ENCODE results near the gene FNDC1. TPM values are rescaled to one million over a fixed set of nuclear protein-coding genes. Genes with fewer than 3 reads are reported as not detected.

Gene FNDC1
- total and polyA plus RNA-seq, 9 donors, result 73.6 to 344 (median 187) TPM

DNA sequence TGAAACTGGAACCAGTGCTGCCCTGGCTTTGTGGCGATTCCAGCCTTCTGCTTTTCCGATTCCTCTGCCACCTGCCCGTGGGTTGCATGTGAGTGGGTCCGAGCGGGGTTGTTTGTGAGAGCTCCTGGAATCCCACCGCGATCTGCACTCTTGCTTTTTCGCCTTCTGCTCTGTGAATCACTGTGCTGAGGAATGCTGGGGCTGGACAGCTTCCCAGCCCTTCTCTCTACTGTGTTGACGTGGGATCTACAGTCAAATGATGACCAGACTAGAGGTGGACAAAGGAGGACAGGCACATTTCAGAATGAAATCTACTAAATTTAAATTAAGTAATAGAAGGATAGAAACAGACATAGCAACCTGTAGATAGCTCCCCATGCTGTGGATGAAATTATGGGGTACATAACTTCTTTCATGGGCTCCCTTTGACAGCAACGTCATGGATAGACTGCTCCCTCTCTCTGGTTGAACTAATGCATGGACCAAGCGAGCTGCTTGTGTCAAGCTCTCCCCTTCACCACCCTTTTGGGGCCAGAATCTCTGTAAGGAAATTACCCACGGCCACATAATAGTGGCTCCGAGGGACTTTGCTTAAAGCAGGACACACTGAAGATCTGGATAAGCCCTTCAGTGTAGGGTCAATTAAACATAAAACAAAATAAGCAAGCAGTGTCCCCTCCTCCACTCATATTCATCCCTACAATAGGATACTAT lies 2.0 kb downstream of the FNDC1 start:
- peak overlapping the region; percentile 68 for H3K4me3 ChIP-seq (ENCODE audit: low read length)
- no peaks in the 10 kb centered on the region for H3K36me3 ChIP-seq (ENCODE audit: control insufficient read depth, insufficient read depth, low read length)
- peaks cover 55% of the 10 kb centered on the region for H3K27me3 ChIP-seq (ENCODE audit: control insufficient read depth, insufficient read depth, low read length)
- DNase-seq, result peak; percentile 94
- peak overlapping the region; percentile 87 for H3K27ac ChIP-seq (ENCODE audit: low read length)
- H3K4me1 ChIP-seq (ENCODE audit: control insufficient read depth, insufficient read depth, low read length), result peaks cover 19% of the 10 kb centered on the region
- WGBS (ENCODE audit: insufficient coverage), result 3% methylated on average over 7 of the region's 13 CpGs
- no peaks in the 10 kb centered on the region for H3K9me3 ChIP-seq (replicated peaks; ENCODE audit: control insufficient read depth, low read depth, low read length)

DNA sequence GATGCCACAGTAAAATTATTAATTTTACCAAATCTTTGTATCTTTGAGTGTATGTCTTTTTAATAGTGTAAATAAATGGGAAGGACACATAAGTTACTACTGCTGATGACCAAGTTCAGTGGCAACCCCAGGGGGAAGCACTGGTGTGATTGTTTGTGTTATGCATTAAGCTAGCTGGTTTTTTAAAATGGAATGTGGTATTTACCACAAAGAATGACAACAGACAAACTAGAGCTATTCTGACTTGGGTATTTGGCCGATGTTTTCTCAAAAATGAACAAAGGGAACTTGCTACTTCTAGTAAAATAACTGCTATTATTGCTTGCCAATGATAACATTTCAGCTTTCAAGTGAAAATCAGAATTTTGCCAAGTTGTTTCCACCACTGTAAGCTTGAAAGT lies 2.9 kb downstream of the FNDC1 start:
- DNase-seq, result peak; percentile 37
- no CpG with 5 or more reads among the region's 1 CpG for WGBS (ENCODE audit: insufficient coverage)
- H3K9me3 ChIP-seq (replicated peaks; ENCODE audit: control insufficient read depth, low read depth, low read length), result no peaks in the 10 kb centered on the region
- no peaks in the 10 kb centered on the region for H3K36me3 ChIP-seq (ENCODE audit: control insufficient read depth, insufficient read depth, low read length)
- peaks cover 19% of the 10 kb centered on the region for H3K4me1 ChIP-seq (ENCODE audit: control insufficient read depth, insufficient read depth, low read length)
- no peak overlapping the region for H3K27ac ChIP-seq (ENCODE audit: low read length)
- H3K27me3 ChIP-seq (ENCODE audit: control insufficient read depth, insufficient read depth, low read length), result peaks cover 54% of the 10 kb centered on the region
- H3K4me3 ChIP-seq (ENCODE audit: low read length), result no peak overlapping the region

DNA sequence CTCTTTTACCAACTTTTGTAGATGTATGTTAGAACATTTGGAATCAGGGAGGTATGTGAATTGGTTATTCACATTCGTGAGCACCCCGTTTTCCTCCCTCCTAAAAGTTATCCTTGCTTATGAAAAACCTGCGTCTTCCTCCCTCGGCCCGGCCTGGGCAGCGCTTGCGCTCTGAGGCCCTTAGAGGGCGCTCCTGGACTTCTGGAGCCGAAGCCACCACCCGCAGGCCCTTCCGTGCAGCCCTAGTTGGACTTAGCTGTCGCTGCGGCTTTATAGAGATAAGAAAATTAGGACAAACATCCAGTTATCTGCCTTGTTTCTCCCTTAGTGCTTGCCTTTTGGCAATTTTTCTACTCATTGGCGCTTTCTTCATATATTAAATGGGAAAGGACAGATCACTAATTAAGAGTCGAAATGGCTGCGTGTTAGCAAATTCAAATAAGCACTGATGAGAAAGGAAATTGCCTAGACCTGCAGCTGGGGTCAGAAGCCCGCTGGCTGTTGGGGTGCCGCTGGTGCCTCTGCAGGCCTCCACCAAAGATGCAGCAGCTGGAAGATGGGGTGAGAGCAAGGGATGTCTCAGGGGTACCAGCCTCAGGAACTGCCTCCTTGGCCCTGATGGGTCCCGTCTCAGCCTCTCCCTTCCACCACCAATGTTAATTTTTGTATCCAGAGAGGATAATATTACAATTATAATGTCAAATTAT lies 5.2 kb downstream of the FNDC1 start:
- Histone ChIP-seq H3K36me3 (ENCODE audit: control insufficient read depth, insufficient read depth, low read length) (no peaks in the 10 kb centered on the region), H3K27ac (ENCODE audit: low read length) (no peak overlapping the region), H3K4me1 (ENCODE audit: control insufficient read depth, insufficient read depth, low read length) (peaks cover 15% of the 10 kb centered on the region), H3K4me3 (ENCODE audit: low read length) (no peak overlapping the region), H3K27me3 (ENCODE audit: control insufficient read depth, insufficient read depth, low read length) (peaks cover 37% of the 10 kb centered on the region), H3K9me3 (replicated peaks; ENCODE audit: control insufficient read depth, low read depth, low read length) (no peaks in the 10 kb centered on the region)
- peak; percentile 88 for DNase-seq
- 8% methylated on average over 13 of the region's 19 CpGs for WGBS (ENCODE audit: insufficient coverage)

DNA sequence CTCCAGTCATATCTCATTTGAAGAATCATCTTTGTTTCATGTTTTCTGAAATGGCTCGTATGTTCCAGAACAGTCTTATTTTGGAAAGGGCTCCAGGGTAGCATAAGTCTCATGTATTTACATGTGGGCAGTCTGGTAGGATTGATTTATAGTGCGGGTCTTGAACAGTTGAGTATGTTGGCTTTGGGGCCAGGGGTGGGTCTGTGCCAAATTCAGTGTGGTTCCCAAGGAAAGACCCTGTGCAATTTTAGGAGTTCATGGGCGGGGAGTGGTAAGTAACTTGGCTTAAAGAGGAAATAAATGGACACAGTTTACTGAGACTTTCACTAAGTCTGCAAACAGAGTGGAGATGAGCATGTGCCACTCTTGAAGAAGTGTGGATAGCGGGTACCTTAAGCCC lies 7.7 kb downstream of the FNDC1 start:
- DNase-seq, result no peak
- Histone ChIP-seq H3K36me3 (ENCODE audit: control insufficient read depth, insufficient read depth, low read length) (no peaks in the 10 kb centered on the region), H3K4me1 (ENCODE audit: control insufficient read depth, insufficient read depth, low read length) (peaks cover 4% of the 10 kb centered on the region), H3K4me3 (ENCODE audit: low read length) (no peak overlapping the region), H3K27ac (ENCODE audit: low read length) (no peak overlapping the region), H3K27me3 (ENCODE audit: control insufficient read depth, insufficient read depth, low read length) (peaks cover 18% of the 10 kb centered on the region), H3K9me3 (replicated peaks; ENCODE audit: control insufficient read depth, low read depth, low read length) (no peaks in the 10 kb centered on the region)
- WGBS (ENCODE audit: insufficient coverage), result 78% methylated on average over 3 of the region's 4 CpGs

DNA sequence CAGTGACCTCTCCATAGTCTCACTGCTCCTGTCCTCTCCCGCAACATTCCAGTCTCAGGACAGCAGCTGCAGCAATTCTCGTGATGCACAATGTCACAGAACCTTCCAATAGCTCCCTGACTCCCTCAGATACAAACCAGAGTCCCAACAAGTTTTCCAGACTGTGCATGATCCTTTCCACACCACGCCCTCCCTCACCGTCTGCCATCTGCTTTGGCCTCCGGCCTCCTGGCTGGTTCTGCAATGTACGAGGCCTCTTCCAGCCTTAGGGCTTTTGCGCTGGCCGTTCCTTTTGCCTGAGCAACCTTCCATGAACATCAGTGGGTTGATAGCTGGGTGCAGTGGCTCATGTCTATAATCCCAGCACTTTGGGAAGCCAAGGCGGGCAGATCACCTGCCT lies 9.6 kb downstream of the FNDC1 start:
- H3K36me3 ChIP-seq (ENCODE audit: control insufficient read depth, insufficient read depth, low read length), result no peaks in the 10 kb centered on the region
- no peaks in the 10 kb centered on the region for H3K9me3 ChIP-seq (replicated peaks; ENCODE audit: control insufficient read depth, low read depth, low read length)
- peaks cover 4% of the 10 kb centered on the region for H3K4me1 ChIP-seq (ENCODE audit: control insufficient read depth, insufficient read depth, low read length)
- peak; percentile 43 for DNase-seq
- WGBS (ENCODE audit: insufficient coverage), result 67% methylated on average over 9 of the region's 9 CpGs
- H3K27ac ChIP-seq (ENCODE audit: low read length), result no peak overlapping the region
- H3K4me3 ChIP-seq (ENCODE audit: low read length), result no peak overlapping the region
- H3K27me3 ChIP-seq (ENCODE audit: control insufficient read depth, insufficient read depth, low read length), result peaks cover 10% of the 10 kb centered on the region

DNA sequence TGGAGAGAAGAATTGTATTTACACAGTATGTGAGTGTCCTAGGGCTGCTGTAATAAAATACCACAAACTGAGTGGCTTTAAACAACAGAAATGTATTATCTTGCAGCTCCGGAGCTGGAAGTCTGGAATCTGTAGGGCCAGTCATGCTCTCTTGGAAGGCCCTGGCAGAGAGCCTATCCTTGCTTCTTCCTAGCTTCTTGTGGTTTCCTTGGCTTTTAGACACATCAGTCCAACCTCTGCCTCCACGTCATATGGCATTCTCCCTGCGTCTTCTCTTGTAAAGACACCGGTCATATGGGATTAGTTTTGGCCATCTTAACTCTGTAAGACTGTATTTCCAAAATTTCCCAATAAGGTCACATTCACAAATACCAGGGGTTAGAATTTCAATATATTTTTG lies 10.8 kb downstream of the FNDC1 start:
- H3K9me3 ChIP-seq (replicated peaks; ENCODE audit: control insufficient read depth, low read depth, low read length), result no peaks in the 10 kb centered on the region
- H3K27ac ChIP-seq (ENCODE audit: low read length), result no peak overlapping the region
- no peak overlapping the region for H3K4me3 ChIP-seq (ENCODE audit: low read length)
- peaks cover 2% of the 10 kb centered on the region for H3K27me3 ChIP-seq (ENCODE audit: control insufficient read depth, insufficient read depth, low read length)
- 54% methylated on average over 1 of the region's 4 CpGs for WGBS (ENCODE audit: insufficient coverage)
- H3K36me3 ChIP-seq (ENCODE audit: control insufficient read depth, insufficient read depth, low read length), result no peaks in the 10 kb centered on the region
- DNase-seq, result no peak
- peaks cover 2% of the 10 kb centered on the region for H3K4me1 ChIP-seq (ENCODE audit: control insufficient read depth, insufficient read depth, low read length)

DNA sequence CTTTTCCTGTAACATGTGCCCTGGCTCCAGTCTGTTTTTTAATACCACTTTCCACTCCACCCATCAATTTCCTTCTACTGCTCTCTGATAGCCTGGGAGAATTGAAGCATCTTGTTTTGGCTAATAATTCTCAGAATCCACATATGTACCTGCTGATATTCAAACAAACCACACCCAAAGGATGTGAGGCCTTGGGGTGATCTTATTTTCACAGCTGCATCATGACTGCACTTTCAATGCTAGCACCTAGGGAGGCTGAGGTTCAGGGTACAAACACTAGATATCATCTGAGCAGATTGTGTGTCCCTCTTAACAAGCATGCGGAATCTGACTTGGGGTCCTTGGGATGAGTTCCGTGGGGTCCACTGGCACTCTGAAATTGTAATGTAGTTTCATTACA lies 12.7 kb downstream of the FNDC1 start:
- Histone ChIP-seq H3K4me1 (ENCODE audit: control insufficient read depth, insufficient read depth, low read length) (peaks cover 2% of the 10 kb centered on the region), H3K9me3 (replicated peaks; ENCODE audit: control insufficient read depth, low read depth, low read length) (peaks cover 4% of the 10 kb centered on the region), H3K27me3 (ENCODE audit: control insufficient read depth, insufficient read depth, low read length) (peaks cover 2% of the 10 kb centered on the region), H3K27ac (ENCODE audit: low read length) (no peak overlapping the region), H3K36me3 (ENCODE audit: control insufficient read depth, insufficient read depth, low read length) (no peaks in the 10 kb centered on the region), H3K4me3 (ENCODE audit: low read length) (no peak overlapping the region)
- no peak for DNase-seq
- 84% methylated on average over 2 of the region's 2 CpGs for WGBS (ENCODE audit: insufficient coverage)

DNA sequence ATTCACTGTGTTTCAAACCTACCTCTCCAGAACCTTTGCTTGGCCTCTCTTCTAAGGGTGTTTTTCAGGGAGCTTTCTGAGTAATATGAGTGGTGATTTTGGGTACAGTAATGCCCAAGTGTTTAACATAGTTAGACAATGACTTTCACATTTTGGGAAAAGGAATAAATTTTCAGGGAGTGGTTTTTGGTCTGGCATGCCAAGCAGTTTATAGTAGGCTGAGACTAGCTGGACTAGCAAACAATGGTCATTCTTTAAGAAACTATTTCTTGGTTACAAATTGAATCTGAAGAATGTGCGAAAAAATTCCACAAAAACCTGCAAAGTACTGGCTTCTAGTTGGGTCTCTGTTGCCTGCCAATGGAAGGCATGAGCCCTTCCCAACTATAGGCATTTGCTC lies 15.4 kb downstream of the FNDC1 start:
- Histone ChIP-seq H3K4me3 (ENCODE audit: low read length) (no peak overlapping the region), H3K4me1 (ENCODE audit: control insufficient read depth, insufficient read depth, low read length) (no peaks in the 10 kb centered on the region), H3K27ac (ENCODE audit: low read length) (no peak overlapping the region), H3K36me3 (ENCODE audit: control insufficient read depth, insufficient read depth, low read length) (no peaks in the 10 kb centered on the region), H3K9me3 (replicated peaks; ENCODE audit: control insufficient read depth, low read depth, low read length) (peaks cover 4% of the 10 kb centered on the region), H3K27me3 (ENCODE audit: control insufficient read depth, insufficient read depth, low read length) (no peaks in the 10 kb centered on the region)
- no CpG with 5 or more reads among the region's 1 CpG for WGBS (ENCODE audit: insufficient coverage)
- DNase-seq, result no peak

DNA sequence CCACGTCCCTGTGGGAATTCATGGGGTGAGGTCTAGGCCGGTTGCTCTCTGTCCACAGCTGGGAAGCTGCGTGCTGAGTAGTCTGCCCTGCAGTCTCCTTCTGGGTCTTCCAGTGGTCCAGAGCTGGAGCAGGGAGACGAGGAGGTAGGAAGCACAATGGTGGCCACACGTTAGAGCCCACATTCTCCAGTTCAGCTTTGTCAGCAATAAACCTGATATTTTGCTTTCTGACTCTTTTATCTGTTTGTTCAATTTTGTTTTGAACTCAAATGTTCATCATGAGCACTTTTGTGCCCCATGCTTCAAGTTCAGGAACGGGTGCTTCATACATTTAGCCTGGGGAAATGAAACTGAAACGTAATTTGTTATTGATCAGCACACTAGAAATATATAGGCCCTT lies 21.3 kb downstream of the FNDC1 start:
- no peak for DNase-seq
- Histone ChIP-seq H3K4me3 (ENCODE audit: low read length) (no peak overlapping the region), H3K36me3 (ENCODE audit: control insufficient read depth, insufficient read depth, low read length) (peaks cover 2% of the 10 kb centered on the region), H3K27me3 (ENCODE audit: control insufficient read depth, insufficient read depth, low read length) (no peaks in the 10 kb centered on the region), H3K4me1 (ENCODE audit: control insufficient read depth, insufficient read depth, low read length) (peaks cover 5% of the 10 kb centered on the region), H3K27ac (ENCODE audit: low read length) (no peak overlapping the region), H3K9me3 (replicated peaks; ENCODE audit: control insufficient read depth, low read depth, low read length) (peaks cover 3% of the 10 kb centered on the region)
- WGBS (ENCODE audit: insufficient coverage), result 82% methylated on average over 3 of the region's 7 CpGs

DNA sequence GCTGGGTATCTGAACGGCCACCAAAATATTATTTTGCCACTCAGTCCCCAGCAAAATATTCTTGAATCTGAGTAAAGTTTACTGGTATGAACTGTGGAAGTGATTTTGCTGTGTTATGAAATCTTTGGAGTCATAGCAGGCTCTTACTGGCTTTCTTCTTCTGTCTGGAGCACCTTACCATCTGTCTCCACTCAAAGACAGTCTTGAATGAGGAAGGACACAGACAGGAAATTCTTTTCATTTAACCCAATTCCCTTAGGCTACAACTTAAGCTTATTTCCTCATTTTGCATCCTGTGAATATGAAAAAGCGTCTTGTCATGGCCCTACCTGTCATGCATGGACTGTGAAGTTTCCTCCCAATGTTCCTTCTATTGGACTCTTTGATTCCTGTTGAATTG lies 24.7 kb downstream of the FNDC1 start:
- H3K27me3 ChIP-seq (ENCODE audit: control insufficient read depth, insufficient read depth, low read length), result no peaks in the 10 kb centered on the region
- H3K9me3 ChIP-seq (replicated peaks; ENCODE audit: control insufficient read depth, low read depth, low read length), result no peaks in the 10 kb centered on the region
- peak; percentile 44 for DNase-seq
- peaks cover 5% of the 10 kb centered on the region for H3K4me1 ChIP-seq (ENCODE audit: control insufficient read depth, insufficient read depth, low read length)
- peaks cover 2% of the 10 kb centered on the region for H3K36me3 ChIP-seq (ENCODE audit: control insufficient read depth, insufficient read depth, low read length)
- no peak overlapping the region for H3K27ac ChIP-seq (ENCODE audit: low read length)
- H3K4me3 ChIP-seq (ENCODE audit: low read length), result no peak overlapping the region
- WGBS (ENCODE audit: insufficient coverage), result no CpG with 5 or more reads among the region's 2 CpGs
